H1 (cell line): ENCODE data around the gene C19orf47.

ENCODE experiments used
- EGR1 ChIP-seq: IDR thresholded peaks from 2 replicates; pipeline ENCODE4 v1.6.1; 2011; ENCODE audit warnings: low read depth, low read length, borderline replicate concordance
- HDAC2 ChIP-seq, 2 experiments: fragments of 300-600 bp in 1 of 2; sonication (generic) in 1 of 2; IDR thresholded peaks; 2 replicates each; pipeline ENCODE4 v1.6.1; 2011 to 2012; ENCODE audit warnings: low read depth in 2 of 2, low read length in 2 of 2, mild to moderate bottlenecking in 2 of 2, moderate library complexity in 2 of 2, borderline replicate concordance in 1 of 2, inconsistent platforms in 1 of 2
- KDM5A ChIP-seq: fragments of 200-600 bp; IDR thresholded peaks from 2 replicates; pipeline ENCODE4 v1.7.1; 2012; ENCODE audit warnings: mild to moderate bottlenecking, low read length, inconsistent platforms, mixed read lengths
- MAFK ChIP-seq: IDR thresholded peaks from 2 replicates; pipeline ENCODE4 v1.6.1; 2012; ENCODE audit warnings: low read depth, mild to moderate bottlenecking, improper control_type of control experiment, low read length
- NRF1 ChIP-seq: IDR thresholded peaks from 2 replicates; pipeline ENCODE4 v1.6.1; 2011; ENCODE audit warnings: mild to moderate bottlenecking, low read depth, low read length, improper control_type of control experiment
- POLR2AphosphoS5 ChIP-seq: IDR thresholded peaks from 2 replicates; pipeline ENCODE4 v1.6.1; 2011; ENCODE audit warnings: low read depth, low read length
- RBBP5 ChIP-seq: IDR thresholded peaks from 2 replicates; pipeline ENCODE4 v1.7.1; 2012; ENCODE audit warnings: low read depth, mild to moderate bottlenecking, inconsistent platforms, low read length, moderate library complexity, borderline replicate concordance
- TAF1 ChIP-seq: IDR thresholded peaks from 2 replicates; pipeline ENCODE4 v1.6.1; 2011; ENCODE audit warnings: mild to moderate bottlenecking, low read depth, low read length
- TBP ChIP-seq: IDR thresholded peaks from 2 replicates; pipeline ENCODE4 v1.6.1; 2011; ENCODE audit warnings: low read depth, low read length, improper control_type of control experiment
- TCF12 ChIP-seq: IDR thresholded peaks from 2 replicates; pipeline ENCODE4 v1.6.1; 2011; ENCODE audit warnings: low read depth, mild to moderate bottlenecking, low read length
- TF ChIP-seq, protein P1 (sequence below), 3 experiments: IDR thresholded peaks; 1 replicate in 2 of 3; 2 replicates in 1 of 3; pipeline versions ENCODE4 v1.5.1 to v1.6.1; 2011; ENCODE audit warnings: low read length in 3 of 3, mild to moderate bottlenecking in 3 of 3, inconsistent platforms in 2 of 3, low read depth in 1 of 3, moderate library complexity in 1 of 3; ENCODE audit not compliant: insufficient read depth in 1 of 3; ENCODE audit errors: control extremely low read depth in 1 of 3

DNA sequence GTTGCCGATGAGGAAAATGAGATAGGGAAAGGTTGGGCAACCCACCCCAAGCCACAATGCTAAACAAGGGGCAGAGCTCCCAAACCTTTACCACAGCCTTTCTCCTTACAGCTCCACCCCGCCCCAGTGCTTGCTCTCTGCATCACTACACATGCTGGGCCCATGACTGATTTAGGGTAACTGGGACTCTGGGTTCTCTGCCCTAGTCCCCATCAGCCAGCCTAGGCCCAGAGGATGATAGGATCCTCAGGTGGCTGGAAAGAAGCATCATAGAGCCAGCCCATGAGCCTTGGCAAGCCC, 11.6 kb downstream of the C19orf47 start:
- TF ChIP-seq HDAC2 (IDR thresholded peaks at IDR 0.05; ENCODE audit: borderline replicate concordance in 1 of 2, low read depth in 2 of 2, low read length in 2 of 2) (no peak), TBP (no peak), RBBP5 (no peak), POLR2AphosphoS5 (no peak), EGR1 (no peak), MAFK (no peak), KDM5A (no peak), NRF1 (no peak), TAF1 (no peak), TCF12 (no peak)
- TF ChIP-seq, protein P1, sequence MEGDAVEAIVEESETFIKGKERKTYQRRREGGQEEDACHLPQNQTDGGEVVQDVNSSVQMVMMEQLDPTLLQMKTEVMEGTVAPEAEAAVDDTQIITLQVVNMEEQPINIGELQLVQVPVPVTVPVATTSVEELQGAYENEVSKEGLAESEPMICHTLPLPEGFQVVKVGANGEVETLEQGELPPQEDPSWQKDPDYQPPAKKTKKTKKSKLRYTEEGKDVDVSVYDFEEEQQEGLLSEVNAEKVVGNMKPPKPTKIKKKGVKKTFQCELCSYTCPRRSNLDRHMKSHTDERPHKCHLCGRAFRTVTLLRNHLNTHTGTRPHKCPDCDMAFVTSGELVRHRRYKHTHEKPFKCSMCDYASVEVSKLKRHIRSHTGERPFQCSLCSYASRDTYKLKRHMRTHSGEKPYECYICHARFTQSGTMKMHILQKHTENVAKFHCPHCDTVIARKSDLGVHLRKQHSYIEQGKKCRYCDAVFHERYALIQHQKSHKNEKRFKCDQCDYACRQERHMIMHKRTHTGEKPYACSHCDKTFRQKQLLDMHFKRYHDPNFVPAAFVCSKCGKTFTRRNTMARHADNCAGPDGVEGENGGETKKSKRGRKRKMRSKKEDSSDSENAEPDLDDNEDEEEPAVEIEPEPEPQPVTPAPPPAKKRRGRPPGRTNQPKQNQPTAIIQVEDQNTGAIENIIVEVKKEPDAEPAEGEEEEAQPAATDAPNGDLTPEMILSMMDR (IDR thresholded peaks at IDR 0.05; ENCODE audit: control extremely low read depth in 1 of 3, insufficient read depth in 1 of 3, low read depth in 1 of 3, low read length in 3 of 3): no peak
